ENCODE data around the gene C19orf81. TPM values are rescaled to one million over a fixed set of nuclear protein-coding genes. Genes with fewer than 3 reads are reported as not detected.

The C19orf81 gene
- total RNA-seq, 1 donor from 2014 or later = not detected

DNA sequence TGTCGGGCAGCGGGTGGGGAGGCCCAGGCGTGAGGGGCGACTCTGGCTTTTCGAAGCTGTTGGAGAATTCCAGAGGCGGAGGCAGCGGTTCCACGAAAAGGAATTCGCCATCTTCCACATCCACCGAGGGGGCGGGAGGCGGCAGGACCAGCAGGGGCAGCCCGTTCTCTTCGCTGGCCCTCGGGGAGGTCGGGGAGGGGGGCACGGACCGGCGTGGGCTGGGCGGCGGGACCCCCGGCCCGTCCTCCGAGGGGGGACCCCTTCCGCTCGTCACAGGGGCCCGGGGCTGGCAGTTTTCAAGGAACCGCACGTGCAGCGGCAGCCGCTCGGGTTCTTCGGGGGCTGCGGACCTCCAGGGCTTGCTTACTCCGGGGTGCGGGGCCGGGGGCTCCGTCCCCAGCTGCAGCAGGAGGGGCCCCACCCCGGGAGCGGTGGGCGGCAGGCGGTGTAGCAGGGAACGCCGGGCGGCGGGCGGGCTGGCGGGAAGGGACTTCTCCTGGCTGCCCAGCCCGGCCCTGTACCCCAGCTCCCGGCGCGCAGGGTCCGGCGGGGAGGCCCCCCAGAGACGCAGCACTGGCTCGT is 18.0 kb downstream of the C19orf81 start:
- H3K36me3 ChIP-seq (ENCODE audit: insufficient read depth, low read length) = no peaks in the 10 kb centered on the region
- H4K20me1 ChIP-seq (ENCODE audit: insufficient read depth, low read length) = no peaks in the 10 kb centered on the region
- no peak overlapping the region for H3K4me2 ChIP-seq (ENCODE audit: low read length)
- peaks cover 13% of the 10 kb centered on the region for H3K9me3 Mint-ChIP-seq (ENCODE audit: unreplicated experiment)
- no peak overlapping the region for H2AFZ ChIP-seq (ENCODE audit: low read depth, low read length)
- DNase-seq (ENCODE audit: low read depth) = no peak
- peaks cover 20% of the 10 kb centered on the region for H3K27me3 ChIP-seq (ENCODE audit: insufficient read depth, low read length)
- no peaks in the 10 kb centered on the region for H3K27me3 Mint-ChIP-seq (ENCODE audit: low read depth, unreplicated experiment)
- H3K27ac Mint-ChIP-seq (ENCODE audit: unreplicated experiment) = no peak overlapping the region
- H3K4me1 Mint-ChIP-seq (ENCODE audit: low read depth, unreplicated experiment) = no peaks in the 10 kb centered on the region
- H3K27ac ChIP-seq (ENCODE audit: low read depth, low read length) = no peak overlapping the region
- no peaks in the 10 kb centered on the region for H3K4me1 ChIP-seq (ENCODE audit: insufficient read depth, low read length)
- H3K9me3 ChIP-seq (ENCODE audit: insufficient read depth, low read depth, low read length) = no peaks in the 10 kb centered on the region
- no peak for FAIRE-seq
- no peak overlapping the region for H3K9ac ChIP-seq (ENCODE audit: low read length)
- TF ChIP-seq, protein P1, sequence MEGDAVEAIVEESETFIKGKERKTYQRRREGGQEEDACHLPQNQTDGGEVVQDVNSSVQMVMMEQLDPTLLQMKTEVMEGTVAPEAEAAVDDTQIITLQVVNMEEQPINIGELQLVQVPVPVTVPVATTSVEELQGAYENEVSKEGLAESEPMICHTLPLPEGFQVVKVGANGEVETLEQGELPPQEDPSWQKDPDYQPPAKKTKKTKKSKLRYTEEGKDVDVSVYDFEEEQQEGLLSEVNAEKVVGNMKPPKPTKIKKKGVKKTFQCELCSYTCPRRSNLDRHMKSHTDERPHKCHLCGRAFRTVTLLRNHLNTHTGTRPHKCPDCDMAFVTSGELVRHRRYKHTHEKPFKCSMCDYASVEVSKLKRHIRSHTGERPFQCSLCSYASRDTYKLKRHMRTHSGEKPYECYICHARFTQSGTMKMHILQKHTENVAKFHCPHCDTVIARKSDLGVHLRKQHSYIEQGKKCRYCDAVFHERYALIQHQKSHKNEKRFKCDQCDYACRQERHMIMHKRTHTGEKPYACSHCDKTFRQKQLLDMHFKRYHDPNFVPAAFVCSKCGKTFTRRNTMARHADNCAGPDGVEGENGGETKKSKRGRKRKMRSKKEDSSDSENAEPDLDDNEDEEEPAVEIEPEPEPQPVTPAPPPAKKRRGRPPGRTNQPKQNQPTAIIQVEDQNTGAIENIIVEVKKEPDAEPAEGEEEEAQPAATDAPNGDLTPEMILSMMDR (IDR thresholded peaks at IDR 0.05; ENCODE audit: insufficient read depth, low read depth, low read length) = no peak
- TF ChIP-seq EZH2 (IDR thresholded peaks at IDR 0.05; ENCODE audit: insufficient read depth, low read length) = peak; percentile 96
- H3K4me3 Mint-ChIP-seq (ENCODE audit: unreplicated experiment) = no peak overlapping the region
- H3K36me3 Mint-ChIP-seq (ENCODE audit: low read depth, unreplicated experiment) = no peaks in the 10 kb centered on the region
- no peaks in the 10 kb centered on the region for H3K79me2 ChIP-seq (ENCODE audit: insufficient read depth, low read length)
- no peak overlapping the region for H3K4me3 ChIP-seq (ENCODE audit: insufficient read depth, low read depth, low read length)

DNA sequence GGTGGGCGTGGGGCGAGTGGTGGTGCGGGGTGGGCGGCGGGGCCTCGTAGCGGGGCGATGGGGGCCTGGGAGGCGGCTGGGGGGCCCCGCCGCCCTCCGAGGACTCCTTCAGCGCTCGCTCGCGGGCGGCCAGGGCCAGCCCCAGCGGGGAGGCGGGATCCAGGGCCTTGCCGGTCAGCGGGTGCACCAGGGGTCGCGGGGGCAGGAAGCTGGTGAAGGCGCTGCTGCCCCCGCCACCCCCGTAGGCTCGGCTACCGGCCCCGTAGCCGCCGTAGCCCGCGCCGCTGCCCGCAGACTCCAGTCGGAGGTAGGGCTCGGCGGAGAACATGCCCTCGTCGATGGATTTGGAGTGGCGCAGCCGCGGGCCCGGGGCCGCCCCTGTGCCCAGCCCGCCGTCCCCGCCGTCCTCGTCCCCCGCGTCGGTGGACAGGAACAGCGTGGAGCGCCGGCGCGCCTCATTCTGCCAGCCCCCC is 18.6 kb downstream of the C19orf81 start:
- Histone ChIP-seq H3K27me3 (ENCODE audit: insufficient read depth, low read length) (peaks cover 20% of the 10 kb centered on the region), H3K9ac (ENCODE audit: low read length) (no peak overlapping the region), H4K20me1 (ENCODE audit: insufficient read depth, low read length) (no peaks in the 10 kb centered on the region), H3K36me3 (ENCODE audit: insufficient read depth, low read length) (no peaks in the 10 kb centered on the region), H2AFZ (ENCODE audit: low read depth, low read length) (no peak overlapping the region), H3K27ac (ENCODE audit: low read depth, low read length) (no peak overlapping the region), H3K4me1 (ENCODE audit: insufficient read depth, low read length) (no peaks in the 10 kb centered on the region), H3K9me3 (ENCODE audit: insufficient read depth, low read depth, low read length) (no peaks in the 10 kb centered on the region), H3K79me2 (ENCODE audit: insufficient read depth, low read length) (no peaks in the 10 kb centered on the region), H3K4me3 (ENCODE audit: insufficient read depth, low read depth, low read length) (no peak overlapping the region), H3K4me2 (ENCODE audit: low read length) (no peak overlapping the region)
- peaks cover 15% of the 10 kb centered on the region for H3K9me3 Mint-ChIP-seq (ENCODE audit: unreplicated experiment)
- no peak overlapping the region for H3K4me3 Mint-ChIP-seq (ENCODE audit: unreplicated experiment)
- H3K4me1 Mint-ChIP-seq (ENCODE audit: low read depth, unreplicated experiment) = no peaks in the 10 kb centered on the region
- TF ChIP-seq, protein P1 (IDR thresholded peaks at IDR 0.05; ENCODE audit: insufficient read depth, low read depth, low read length) = no peak
- peak; percentile 63 for TF ChIP-seq EZH2 (IDR thresholded peaks at IDR 0.05; ENCODE audit: insufficient read depth, low read length)
- no peaks in the 10 kb centered on the region for H3K27me3 Mint-ChIP-seq (ENCODE audit: low read depth, unreplicated experiment)
- no peaks in the 10 kb centered on the region for H3K36me3 Mint-ChIP-seq (ENCODE audit: low read depth, unreplicated experiment)
- FAIRE-seq = no peak
- DNase-seq (ENCODE audit: low read depth) = no peak
- no peak overlapping the region for H3K27ac Mint-ChIP-seq (ENCODE audit: unreplicated experiment)

- H3K79me2 ChIP-seq (ENCODE audit: insufficient read depth, low read length) = no peaks in the 10 kb centered on the region
- FAIRE-seq (no peak), DNase-seq (ENCODE audit: low read depth) (no peak)
- H3K4me3 Mint-ChIP-seq (ENCODE audit: unreplicated experiment) = no peak overlapping the region
- no peaks in the 10 kb centered on the region for H3K9me3 ChIP-seq (ENCODE audit: insufficient read depth, low read depth, low read length)
- H3K4me3 ChIP-seq (ENCODE audit: insufficient read depth, low read depth, low read length) = no peak overlapping the region
- H3K36me3 Mint-ChIP-seq (ENCODE audit: low read depth, unreplicated experiment) = peaks cover 2% of the 10 kb centered on the region
- no peak overlapping the region for H3K27ac ChIP-seq (ENCODE audit: low read depth, low read length)
- H3K27ac Mint-ChIP-seq (ENCODE audit: unreplicated experiment) = no peak overlapping the region
- peak; percentile 27 for TF ChIP-seq EZH2 (IDR thresholded peaks at IDR 0.05; ENCODE audit: insufficient read depth, low read length)
- TF ChIP-seq, protein P1 (IDR thresholded peaks at IDR 0.05; ENCODE audit: insufficient read depth, low read depth, low read length) = no peak
- no peaks in the 10 kb centered on the region for H3K36me3 ChIP-seq (ENCODE audit: insufficient read depth, low read length)
- H3K9me3 Mint-ChIP-seq (ENCODE audit: unreplicated experiment) = peaks cover 18% of the 10 kb centered on the region
- H3K4me1 ChIP-seq (ENCODE audit: insufficient read depth, low read length) = no peaks in the 10 kb centered on the region
- H4K20me1 ChIP-seq (ENCODE audit: insufficient read depth, low read length) = no peaks in the 10 kb centered on the region
- H2AFZ ChIP-seq (ENCODE audit: low read depth, low read length) = no peak overlapping the region
- H3K9ac ChIP-seq (ENCODE audit: low read length) = no peak overlapping the region
- H3K4me2 ChIP-seq (ENCODE audit: low read length) = no peak overlapping the region
- peaks cover 17% of the 10 kb centered on the region for H3K27me3 ChIP-seq (ENCODE audit: insufficient read depth, low read length)
- no peaks in the 10 kb centered on the region for H3K4me1 Mint-ChIP-seq (ENCODE audit: low read depth, unreplicated experiment)
- H3K27me3 Mint-ChIP-seq (ENCODE audit: low read depth, unreplicated experiment) = no peaks in the 10 kb centered on the region
Observed at GRCh38 chr19:50668416-50668815, 19.2 kb downstream of the C19orf81 start.
